ENCODE results near the gene SLC1A3.

SLC1A3 gene

DNA sequence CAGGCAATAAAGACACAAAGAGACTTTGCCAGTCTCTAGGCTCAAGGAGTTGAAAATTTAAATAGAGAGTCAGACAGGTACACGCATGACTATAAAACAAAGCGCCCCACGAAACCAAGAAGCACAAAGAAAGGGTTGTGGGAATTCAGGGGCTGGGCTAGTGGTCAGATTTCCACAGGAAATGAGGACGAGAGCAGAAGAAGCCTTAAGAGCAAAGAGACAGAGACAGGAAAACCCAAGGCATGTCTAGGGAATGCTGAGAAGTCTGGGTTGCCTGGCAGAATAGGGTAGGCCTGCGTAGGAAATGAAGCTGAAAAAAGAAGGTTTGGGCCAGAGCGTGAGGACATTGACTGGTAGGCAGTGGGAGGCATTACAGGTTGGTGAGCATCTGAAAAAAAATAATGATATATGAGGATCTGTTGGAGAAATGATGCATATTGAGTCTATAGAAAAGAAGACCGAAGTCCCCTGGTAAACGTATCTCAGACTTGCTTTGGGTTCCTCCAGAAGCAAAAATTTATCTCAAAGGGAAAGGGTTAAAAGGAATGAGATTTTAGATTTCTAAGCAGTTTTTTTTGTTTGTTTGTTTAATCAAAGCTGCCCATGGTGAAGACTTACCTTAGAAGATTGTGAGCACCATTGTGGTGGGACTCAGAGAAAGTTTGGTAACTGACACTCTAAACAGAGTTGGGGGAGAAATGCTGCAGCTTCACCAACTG, 51.8 kb downstream of the SLC1A3 start:
- no peak for DNase-seq (ENCODE audit: low spot score)

DNA sequence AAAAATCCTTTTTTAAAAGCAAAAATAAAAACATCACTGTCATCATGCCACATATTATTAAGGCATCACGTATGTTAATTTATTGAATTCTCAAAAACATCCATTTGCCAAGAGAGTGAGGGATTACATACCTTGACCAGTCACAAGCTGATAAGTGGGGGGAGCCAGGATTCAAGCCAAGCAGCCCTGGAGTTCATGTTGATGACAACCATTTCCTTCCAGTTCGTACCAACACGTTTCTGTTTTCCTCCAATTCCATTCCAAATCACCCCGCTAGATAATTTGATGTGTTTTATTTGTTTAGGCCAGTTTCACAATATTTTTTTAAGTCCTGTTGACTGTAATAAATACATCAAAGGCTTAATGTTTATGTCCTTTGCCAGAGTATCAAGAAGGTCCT, 53.0 kb downstream of the SLC1A3 start:
- no peak for DNase-seq (ENCODE audit: low spot score)

DNA sequence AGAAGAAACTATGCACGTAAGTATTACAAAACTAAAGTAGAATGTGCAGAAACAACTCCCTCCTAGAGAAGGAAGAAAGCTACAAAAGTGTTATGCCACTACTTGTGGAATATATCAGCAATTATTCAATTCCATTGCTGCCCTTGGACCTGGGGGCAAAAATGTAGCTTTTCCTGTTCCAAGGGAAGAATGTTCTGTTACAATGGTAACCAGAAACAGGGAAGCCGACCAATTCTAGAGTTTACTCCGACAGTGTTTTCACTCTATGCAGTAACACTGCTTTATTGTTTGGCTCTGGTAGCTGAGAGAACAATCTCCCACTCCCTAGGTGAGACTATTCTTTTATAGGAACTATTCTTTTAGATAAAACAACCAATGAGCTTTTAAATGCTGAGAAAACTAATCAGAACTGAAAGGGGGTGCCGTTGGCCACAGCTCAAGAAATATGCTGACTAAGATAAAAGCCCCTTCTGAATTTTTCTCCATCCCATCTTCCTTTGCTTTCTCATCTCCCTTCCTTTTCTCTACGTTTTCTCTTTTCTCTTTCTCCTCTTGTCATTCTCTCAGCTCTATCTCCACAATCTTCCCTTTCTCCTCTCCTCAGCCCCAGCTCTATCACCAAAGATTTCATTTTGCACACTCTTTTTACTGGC, 54.1 kb downstream of the SLC1A3 start:
- DNase-seq (ENCODE audit: low spot score) = no peak

DNA sequence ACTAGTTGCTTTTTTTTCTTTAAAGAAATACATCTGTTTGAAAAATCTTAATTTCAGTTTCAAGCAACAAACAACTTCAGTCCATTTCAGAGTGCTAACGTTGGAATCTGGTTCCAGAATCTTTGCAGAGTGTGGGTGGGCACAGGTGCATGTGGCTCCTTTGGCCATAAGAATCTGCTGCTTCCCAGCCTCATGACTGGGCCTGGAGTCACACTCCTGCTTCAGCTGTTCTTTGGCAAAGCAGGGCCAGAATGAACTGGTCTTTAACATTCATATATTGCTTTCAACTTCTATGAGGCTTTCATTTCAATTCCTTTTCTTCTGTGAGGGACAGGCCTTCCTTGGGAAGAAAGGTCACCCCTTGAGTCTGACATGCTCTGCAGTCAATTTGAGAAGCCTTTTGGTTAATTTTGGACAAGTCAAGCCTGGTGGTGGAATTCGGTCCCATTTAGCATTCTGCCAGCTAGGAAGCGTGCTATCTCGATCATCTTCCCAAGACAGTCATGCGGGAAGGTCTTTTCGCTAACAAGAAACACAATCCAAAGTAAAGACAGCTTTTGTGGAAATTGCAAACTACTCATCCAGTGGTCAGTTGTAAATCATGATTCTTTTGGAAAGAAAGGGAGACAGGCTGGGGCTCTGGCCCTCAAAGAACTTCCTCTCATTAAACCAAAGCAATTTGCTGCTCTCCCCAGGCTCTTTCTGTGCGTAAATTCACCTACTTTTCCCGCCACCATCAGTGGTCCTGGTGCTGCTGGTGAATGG, 55.2 kb downstream of the SLC1A3 start:
- DNase-seq (ENCODE audit: low spot score) = no peak

DNA sequence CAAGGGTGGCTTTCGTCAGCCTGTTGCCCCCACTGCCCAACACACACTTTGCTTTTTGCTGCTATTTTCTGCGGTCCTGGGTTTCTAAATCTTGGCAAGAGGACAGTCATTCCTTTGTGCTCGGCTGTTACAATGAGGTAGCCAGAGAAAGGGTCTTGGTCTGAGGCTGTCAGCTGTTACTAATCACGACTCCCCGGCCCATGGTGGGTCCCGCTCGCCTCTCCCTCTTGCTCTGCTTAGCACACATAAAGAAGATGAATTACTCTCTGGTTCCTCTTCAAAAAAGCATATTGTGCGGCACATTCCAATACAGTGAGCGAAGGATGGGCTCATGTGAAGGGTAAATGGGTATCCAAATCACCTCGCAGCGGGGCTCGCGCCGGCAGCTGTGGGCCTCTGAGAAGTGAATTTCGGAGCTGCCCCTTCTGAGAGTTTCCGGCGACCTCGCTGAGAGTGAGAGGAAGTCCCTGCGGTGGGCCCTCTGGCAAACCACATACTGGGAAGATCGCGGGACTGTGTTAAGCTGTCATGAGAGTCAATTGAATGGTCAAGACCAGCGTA, 56.0 kb downstream of the SLC1A3 start:
- DNase-seq (ENCODE audit: low spot score) = no peak

DNA sequence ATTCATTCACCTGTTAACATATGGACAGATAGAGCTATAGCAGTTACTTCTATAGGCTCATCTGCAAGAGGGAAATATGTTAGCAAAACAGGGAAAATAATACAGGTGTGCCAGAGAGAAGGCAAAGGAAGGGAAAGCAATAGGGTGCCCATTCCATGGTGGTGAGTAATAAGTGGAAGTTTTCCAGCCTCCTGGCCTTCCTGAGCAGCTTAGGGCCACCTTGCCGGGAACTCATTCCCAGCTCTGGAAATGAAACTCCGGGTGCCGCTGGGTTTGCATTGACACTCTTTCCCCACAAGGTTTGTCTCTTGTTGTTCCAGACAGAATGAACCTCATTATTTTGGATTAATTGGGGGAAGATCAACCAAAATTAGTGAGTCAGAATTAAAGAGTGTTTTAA, 58.4 kb downstream of the SLC1A3 start:
- DNase-seq (ENCODE audit: low spot score) = no peak

DNA sequence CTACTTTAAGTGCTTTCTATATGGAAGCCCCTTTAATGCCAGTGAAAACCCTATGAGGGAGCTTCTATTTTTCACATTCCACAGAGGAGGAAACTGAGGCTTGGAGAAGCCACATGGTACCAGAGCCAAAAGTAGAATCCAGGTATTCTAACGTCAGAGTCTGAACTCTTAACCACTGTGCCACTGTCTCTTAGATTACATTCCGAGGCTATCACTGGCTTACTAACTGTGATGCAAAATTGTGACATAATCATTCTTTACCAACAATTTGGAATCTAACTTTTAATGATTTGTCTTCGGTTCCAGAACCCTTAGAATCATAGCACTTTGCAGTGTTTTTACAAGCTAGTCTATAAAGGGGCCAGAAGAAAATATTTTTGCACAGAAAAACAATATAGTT, 59.2 kb downstream of the SLC1A3 start:
- no peak for DNase-seq (ENCODE audit: low spot score)

DNA sequence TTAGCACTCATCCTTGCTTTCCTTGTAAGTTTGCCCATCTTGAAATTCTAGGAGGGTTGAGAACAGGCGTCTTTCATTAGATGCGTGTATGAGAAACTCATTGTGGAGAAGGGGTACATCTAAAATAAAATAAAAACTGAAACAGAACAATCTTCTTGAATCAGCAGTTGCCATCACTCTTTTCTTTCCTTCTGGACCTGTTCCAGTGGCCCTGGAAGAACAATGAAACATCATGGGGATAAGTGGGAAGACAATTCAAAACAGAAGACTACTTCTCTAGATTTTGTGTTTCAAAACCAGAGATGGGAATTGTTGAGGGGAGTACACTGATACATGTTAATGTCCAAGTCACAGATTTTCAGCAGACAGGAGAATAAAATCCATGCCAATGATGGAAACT, 59.9 kb downstream of the SLC1A3 start:
- DNase-seq (ENCODE audit: low spot score) = no peak

DNA sequence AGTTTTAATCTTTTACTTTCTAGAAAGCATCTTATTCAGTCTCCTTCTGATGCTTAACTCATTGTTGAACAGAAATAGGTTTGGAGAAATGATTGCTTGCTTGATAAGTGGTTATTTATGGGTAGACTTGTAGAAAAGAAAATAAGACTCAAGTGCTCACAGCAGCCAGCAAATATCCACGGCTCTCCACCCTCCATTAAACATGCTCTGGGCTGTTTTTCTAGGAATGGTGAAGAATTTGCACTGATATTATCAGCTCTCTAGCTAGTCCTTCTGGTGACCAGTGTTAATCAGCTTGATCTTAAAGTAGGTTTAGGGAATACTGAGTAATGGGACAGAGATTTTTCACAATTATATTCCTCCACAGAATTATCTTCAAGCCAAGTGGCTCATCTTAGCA, 60.6 kb downstream of the SLC1A3 start:
- no peak for DNase-seq (ENCODE audit: low spot score)

DNA sequence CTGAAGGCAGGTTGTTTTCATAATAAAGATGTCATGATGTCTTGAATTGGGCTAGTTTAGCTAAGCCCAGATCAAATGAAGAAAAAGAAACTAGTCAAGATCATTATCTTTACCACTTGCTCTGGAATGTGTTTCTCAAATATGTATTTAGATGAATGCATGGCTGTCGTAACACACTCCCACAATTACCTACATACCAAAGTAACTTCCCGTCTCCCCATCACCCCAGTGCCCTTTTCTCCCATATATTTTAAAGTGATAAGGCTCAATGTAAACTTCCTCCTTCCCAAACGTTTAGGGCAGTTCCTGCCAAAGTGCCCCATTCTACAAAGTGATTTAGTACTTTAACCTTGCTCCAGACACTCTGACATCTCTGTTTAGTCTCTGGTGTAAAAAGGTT, 61.4 kb downstream of the SLC1A3 start:
- DNase-seq (ENCODE audit: low spot score) = no peak

DNA sequence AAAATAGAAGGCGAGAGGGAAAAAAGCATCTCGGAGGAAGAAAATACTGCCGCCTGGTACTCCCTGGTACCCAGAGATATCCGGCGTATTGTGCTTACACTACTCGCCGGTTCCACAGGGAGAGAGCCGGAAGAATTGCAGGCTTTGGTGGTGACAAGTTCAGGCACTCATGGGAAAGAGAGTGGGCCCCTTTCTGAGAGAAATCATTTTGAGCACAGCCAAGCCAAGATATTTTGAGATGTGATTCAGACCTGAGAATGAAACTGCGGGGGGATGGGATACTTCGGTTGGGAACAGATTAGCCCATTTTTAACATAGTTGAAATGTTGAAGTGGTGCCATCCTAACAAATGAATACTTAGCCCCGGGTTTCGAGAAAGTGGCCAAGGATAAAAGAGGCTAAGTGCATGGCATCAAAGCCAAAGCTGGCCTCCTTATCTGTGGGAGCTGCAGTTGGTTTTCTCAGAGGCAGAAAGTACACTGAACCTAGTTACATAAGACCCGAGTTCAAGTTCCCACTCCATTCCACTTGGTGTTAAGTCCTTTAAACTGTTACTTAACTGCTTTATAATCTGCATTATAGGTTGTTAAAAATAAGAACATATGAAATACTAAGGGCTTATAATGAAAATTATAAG, 62.7 kb downstream of the SLC1A3 start:
- DNase-seq (ENCODE audit: low spot score) = no peak

DNA sequence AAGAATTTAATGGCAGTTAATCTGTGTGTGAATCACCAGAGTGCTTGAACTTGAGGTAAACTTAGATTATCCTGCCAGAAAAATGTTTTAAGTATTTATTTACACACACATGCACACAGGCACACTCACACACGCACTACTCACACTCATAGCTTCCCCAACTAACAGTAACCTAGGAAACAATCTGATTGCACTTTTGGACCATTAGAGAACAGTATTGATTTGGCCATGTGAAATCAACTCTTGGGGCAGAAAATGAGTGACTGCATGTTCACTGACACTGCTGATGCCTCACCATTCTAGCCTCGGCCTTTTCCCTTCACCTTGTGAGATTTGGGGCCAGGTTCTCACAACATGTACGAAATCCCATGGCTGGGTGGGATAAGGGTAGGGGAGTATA, 64.1 kb downstream of the SLC1A3 start:
- no peak for DNase-seq (ENCODE audit: low spot score)

DNA sequence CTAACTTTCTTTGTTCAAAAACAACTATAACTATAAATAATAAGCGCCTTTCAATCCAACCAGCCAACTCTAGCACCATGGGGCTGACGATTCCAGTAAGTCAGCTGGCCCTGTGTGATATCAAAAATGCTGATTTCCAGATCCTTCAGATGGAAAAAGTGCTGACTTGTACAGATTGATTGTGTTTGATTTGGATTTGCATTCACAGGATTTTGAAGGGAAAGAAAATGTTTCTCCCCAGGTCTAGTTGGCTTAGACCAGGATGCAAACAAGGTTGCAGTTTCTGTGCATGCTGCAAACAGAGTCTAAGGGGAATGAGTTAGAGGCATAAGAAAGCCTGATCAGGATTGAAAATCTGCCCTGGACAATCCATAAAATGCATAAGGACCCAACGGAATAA, 68.9 kb downstream of the SLC1A3 start:
- no peak for DNase-seq (ENCODE audit: low spot score)

DNA sequence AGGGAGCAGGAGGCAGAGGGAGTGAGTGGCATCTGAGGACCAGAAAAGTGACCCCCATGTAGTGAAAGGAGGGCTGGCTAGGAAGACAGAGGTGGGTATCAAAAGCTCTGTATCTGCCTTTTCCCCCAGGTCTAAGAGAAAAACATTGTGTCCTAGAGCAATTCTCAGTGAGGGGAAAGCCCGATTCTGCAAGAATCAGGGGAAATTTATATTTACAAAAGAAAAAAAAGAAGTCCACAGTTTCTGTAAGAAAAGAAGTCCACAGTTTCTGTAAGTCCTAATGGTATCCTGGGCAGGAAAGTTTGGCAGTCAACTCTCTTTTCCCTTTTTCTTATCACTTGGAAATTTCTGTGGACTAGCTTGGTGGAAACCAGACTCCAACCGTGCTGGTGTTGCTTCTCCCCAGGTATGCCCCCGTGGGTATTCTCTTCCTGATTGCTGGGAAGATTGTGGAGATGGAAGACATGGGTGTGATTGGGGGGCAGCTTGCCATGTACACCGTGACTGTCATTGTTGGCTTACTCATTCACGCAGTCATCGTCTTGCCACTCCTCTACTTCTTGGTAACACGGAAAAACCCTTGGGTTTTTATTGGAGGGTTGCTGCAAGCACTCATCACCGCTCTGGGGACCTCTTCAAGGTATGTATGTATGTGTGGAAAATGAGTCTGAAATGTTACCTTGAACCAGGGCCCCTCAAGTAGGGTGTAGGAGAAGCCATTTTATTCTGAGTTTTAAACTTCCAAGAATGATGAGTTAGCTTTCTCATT, 73.0 kb downstream of the SLC1A3 start:
- no peak for DNase-seq (ENCODE audit: low spot score)

DNA sequence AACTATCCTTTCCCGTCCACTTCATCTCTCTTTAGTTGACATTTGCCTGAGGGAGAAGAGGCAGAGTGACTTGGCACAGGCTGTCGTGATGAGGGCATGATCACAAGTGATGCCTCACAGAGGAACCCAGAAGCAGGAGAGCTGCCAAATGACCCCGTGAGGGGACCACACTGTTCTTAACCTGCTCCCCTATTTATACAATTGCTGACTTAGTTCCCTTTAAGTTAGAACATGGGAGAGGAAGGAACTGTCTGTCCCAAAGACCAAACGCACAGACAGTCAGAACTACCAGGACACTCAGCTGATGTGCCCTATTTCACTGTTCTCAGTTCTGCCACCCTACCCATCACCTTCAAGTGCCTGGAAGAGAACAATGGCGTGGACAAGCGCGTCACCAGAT, 73.7 kb downstream of the SLC1A3 start:
- no peak for DNase-seq (ENCODE audit: low spot score)

DNA sequence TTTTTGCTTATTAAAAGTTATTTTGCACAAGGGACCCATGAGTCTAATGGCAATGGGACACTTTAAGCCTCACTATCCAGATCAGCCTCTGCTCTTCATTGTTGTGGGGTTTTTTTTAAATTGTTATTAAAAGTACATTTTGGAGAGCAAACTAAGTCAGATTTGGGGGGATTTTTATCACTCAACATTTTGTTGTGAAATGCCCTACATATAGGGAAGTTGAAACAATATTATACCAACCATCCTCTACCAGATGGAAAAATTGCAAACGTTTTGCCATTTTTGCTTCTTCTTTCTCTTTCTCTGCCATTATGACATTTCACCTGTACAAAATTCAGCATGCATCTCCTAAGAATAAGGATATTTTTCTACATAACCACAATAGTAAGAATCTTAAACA, 75.3 kb downstream of the SLC1A3 start:
- DNase-seq (ENCODE audit: low spot score) = no peak

DNA sequence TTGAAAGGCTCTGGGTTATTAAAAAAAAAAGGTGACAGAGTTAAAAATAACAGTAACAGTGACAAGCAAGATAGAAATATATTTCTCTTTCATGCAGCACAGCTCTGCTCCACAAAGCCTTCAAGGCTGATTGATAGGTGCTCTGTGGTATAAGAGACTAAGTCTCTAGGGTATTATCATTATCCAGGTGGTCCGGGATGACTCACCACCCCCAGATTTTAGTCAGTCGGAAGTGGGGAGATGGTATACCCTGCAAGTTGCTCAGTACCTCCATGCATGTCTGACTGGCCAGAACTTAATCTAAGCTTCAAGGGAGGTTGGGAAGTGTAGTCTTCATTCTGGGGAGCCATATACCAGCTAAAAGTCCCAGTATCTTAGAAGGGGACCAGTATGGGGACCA, 76.1 kb downstream of the SLC1A3 start:
- no peak for DNase-seq (ENCODE audit: low spot score)

DNA sequence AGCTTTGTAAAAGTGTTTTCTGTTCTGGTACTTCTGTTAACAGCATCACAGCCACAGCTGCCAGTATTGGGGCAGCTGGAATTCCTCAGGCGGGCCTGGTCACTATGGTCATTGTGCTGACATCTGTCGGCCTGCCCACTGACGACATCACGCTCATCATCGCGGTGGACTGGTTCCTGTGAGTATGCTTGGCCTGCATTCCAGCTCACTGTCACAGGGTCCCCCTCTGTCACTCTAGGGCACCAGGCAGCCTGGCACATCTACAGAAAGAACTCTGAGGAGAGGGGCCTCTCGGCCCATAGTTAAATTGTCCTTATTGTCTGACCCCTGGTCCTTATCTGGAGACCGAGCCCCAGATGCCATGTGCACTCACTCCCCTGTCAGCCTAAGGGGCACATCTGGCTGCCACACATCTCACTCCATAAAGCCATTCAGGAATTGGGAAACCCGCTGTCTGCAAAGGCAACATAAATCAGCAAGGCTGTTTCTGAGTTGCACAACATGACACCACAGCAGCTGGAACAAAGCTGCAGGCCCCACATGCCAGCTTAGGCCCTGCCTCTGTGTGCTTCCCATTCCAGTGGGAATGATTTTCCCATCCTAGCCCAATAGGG, 77.5 kb downstream of the SLC1A3 start:
- no peak for DNase-seq (ENCODE audit: low spot score)

DNA sequence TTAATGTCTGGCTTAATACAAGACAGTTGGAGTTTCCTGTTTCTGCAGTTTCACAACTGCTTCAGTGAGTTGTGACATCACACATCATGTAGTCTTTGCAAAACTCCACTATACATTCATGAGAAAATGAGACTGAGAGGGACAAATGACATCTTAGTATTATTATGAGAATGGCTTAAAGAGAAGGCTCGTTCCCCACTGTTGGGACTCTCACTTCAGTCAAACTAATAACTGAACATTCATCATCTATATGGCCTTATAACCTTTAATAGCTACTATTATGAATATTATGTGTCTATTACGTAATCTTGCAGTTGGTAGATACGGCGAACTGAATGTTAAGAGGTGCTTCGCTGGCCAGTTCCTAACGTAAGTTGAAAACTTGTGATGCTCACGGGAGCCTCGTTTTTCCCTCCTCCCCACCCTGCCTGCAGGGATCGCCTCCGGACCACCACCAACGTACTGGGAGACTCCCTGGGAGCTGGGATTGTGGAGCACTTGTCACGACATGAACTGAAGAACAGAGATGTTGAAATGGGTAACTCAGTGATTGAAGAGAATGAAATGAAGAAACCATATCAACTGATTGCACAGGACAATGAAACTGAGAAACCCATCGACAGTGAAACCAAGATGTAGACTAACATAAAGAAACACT, 79.4 kb downstream of the SLC1A3 start:
- no peak for DNase-seq (ENCODE audit: low spot score)

DNA sequence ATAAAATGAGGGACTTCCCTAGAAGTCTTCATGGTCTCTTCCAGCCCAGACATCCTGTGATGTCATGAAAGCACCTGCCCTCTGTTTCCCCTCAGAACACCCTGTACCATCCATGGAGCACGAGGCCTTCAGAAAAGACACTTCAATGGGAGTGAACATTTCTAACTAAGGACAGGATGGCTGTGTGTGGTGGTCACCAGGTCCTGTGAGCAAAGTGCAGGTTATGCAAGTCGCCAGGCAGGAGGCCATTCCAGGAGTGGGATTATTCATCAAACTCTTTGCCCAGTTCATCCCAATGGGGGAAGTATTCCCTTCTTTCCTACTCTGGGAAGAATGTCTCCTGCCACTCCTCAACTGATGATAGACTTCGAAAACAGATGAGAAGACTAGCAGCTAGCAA, 80.5 kb downstream of the SLC1A3 start:
- no peak for DNase-seq (ENCODE audit: low spot score)

DNA sequence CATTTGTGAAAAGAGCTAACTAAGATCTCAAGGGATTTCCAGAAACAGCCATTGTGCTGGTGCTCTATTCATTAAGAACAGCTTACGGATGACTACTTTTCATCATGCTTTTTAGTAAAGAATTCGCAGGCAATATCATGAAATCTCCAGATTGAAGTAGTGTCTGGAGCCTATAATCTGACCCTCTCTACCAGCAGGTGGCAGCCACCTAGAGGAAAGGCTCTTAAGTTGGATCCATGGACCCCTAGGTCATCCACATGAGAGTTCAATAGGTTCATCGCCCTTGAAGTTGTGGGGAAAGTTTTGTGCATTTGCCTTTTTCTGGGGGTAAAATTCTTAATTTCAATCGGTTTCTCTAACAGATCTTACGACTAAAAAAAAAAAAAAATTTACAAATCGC, 82.3 kb downstream of the SLC1A3 start:
- DNase-seq (ENCODE audit: low spot score) = no peak

Measured in hepatic stellate cell (primary cell).